ENCODE measurements around the gene SPARCL1. TPM values are rescaled to one million over a fixed set of nuclear protein-coding genes. Genes with fewer than 3 reads are reported as not detected.

Gene SPARCL1
- total RNA-seq, 1 donor from 2014 or later, result not detected

DNA sequence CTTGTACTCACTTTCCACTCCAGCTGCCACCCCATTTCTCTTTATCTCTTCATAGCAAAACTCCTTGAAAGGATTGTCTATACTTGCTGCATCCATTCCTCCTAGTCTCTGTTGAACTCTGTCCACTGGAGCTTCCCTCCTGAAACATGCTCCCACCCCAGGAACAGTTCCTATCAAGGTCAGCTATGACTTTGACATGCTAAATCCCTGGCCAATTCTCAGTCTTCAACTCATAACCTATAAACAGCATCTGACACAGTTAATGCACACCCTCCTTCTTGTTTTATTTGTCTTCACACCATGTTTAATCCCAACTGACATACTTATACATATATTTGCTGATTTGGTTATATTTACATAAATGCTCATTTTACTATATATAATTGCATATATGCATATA lies 47.8 kb downstream of the SPARCL1 start:
- no peak for DNase-seq (ENCODE audit: low read depth)
- no peak overlapping the region for H3K4me3 ChIP-seq (ENCODE audit: low read depth, low read length)
- TF ChIP-seq, protein P1, sequence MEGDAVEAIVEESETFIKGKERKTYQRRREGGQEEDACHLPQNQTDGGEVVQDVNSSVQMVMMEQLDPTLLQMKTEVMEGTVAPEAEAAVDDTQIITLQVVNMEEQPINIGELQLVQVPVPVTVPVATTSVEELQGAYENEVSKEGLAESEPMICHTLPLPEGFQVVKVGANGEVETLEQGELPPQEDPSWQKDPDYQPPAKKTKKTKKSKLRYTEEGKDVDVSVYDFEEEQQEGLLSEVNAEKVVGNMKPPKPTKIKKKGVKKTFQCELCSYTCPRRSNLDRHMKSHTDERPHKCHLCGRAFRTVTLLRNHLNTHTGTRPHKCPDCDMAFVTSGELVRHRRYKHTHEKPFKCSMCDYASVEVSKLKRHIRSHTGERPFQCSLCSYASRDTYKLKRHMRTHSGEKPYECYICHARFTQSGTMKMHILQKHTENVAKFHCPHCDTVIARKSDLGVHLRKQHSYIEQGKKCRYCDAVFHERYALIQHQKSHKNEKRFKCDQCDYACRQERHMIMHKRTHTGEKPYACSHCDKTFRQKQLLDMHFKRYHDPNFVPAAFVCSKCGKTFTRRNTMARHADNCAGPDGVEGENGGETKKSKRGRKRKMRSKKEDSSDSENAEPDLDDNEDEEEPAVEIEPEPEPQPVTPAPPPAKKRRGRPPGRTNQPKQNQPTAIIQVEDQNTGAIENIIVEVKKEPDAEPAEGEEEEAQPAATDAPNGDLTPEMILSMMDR (conservative IDR thresholded peaks at IDR 0.05; ENCODE audit: low read depth, low read length), result no peak

DNA sequence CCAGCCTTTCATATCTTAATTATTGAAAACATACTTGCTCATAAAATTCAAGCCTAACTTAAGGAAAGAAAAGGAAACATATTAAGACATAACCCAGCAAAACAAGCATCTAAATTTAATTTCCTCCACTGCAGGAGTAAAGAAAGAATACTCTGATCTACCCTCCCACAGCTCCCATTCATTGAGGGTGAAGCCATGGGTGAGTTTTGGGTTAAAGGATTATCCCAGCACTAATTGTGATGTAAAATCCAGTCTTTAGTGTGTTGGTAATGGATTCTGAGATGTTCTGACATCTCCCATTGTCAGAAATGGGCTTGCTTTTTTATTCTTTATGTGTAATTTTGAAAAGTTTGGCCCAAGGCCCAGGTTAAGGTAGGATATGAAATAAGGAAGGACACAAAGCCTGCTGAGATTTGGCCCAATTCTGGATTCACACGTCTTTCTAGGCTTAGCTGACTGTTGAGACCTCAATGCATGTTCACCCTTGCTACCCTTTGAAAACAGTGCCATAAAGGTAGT lies 50.4 kb downstream of the SPARCL1 start:
- TF ChIP-seq, protein P1 (conservative IDR thresholded peaks at IDR 0.05; ENCODE audit: low read depth, low read length), result no peak
- DNase-seq (ENCODE audit: low read depth), result no peak
- H3K4me3 ChIP-seq (ENCODE audit: low read depth, low read length), result no peak overlapping the region

DNA sequence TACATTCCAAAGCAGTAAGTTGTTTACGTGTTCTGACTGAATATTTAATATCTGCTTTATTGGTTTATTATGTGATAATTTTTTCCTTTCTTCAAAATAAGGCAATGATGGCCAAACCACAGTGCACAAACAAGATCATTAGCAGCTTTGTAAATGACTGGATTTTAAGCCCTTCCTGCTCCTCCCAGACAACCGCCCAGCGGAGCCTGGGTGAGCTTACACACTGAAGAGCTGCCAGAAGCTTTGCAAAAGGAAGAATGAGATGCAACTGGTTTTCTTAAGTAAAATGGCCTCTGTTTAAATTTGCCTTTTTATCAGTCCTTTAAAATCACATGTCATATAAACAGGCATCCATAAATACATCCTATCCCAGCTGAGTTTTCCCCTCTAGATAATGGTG lies 52.2 kb downstream of the SPARCL1 start:
- TF ChIP-seq, protein P1 (conservative IDR thresholded peaks at IDR 0.05; ENCODE audit: low read depth, low read length), result no peak
- no peak overlapping the region for H3K4me3 ChIP-seq (ENCODE audit: low read depth, low read length)
- no peak for DNase-seq (ENCODE audit: low read depth)

DNA sequence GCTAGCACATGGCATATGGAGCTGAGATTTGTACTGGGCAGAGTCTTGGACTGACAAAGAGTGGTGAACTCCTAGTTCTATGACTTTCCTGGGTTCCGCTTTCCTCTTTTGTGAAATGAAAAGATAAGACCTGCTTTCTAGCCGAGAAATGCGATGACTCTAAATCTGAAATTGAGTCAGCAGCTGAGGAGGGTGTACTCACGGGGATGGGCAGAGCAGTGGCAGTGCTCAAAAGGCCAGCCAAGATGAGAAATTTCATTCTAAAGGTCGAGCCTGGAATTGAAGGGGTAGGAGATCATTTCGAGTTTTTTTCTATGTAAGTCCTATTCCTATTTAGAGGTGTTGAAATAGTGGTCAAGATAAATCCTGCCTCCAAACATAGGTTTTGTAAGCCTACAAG lies 59.8 kb downstream of the SPARCL1 start:
- TF ChIP-seq, protein P1 (conservative IDR thresholded peaks at IDR 0.05; ENCODE audit: low read depth, low read length), result no peak
- no peak overlapping the region for H3K4me3 ChIP-seq (ENCODE audit: low read depth, low read length)
- no peak for DNase-seq (ENCODE audit: low read depth)

DNA sequence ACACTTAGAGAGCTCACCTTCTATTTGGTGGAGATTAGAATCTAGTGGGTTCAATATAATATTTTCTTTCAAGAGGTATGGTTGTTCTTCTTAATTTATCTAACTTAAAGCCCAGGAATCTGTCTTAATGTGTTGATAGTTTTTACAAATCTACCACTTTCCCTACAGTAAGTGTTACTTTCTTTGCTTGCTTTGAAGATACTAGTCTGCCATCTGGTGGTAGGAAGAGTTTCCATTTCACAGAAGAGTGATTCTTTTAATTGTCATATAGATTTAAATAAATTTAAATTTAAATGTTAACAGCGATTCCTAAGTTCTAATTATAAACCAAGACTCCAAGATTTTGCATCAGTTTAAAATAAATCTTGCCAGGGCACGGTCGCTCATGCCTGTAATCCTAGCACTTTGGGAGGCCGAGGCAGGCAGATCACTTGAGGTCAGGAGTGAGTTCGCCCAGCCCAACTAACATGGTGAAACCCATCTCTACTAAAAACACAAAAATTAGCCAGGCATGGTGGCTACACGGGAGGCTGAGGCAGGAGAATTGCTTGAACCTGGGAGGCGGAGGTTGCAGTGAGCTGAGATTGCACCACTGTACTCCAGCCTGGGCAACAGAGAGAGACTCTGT lies 63.3 kb downstream of the SPARCL1 start:
- TF ChIP-seq, protein P1 (conservative IDR thresholded peaks at IDR 0.05; ENCODE audit: low read depth, low read length), result peak; percentile 69
- DNase-seq (ENCODE audit: low read depth), result peak; percentile 13
- H3K4me3 ChIP-seq (ENCODE audit: low read depth, low read length), result no peak overlapping the region

DNA sequence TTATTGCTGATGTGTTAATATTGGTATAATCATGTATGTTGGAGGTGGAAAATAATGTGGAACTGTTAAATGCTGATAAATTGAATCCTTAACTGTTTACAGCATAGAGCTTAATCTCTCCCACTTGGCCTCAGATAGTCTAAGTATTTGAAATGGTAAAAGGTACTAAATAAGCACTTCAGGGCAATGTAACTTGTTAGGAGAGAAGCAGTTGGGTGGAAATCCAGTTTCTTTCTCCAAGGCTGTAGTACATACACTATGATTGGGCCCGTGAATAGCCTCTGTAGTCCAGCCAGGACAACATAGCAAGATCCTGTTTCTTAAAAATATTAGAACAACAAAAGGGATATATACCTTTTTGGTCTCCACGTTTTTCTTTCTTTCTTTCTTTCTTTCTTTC lies 67.1 kb downstream of the SPARCL1 start:
- no peak for DNase-seq (ENCODE audit: low read depth)
- TF ChIP-seq, protein P1 (conservative IDR thresholded peaks at IDR 0.05; ENCODE audit: low read depth, low read length), result no peak
- H3K4me3 ChIP-seq (ENCODE audit: low read depth, low read length), result no peak overlapping the region

DNA sequence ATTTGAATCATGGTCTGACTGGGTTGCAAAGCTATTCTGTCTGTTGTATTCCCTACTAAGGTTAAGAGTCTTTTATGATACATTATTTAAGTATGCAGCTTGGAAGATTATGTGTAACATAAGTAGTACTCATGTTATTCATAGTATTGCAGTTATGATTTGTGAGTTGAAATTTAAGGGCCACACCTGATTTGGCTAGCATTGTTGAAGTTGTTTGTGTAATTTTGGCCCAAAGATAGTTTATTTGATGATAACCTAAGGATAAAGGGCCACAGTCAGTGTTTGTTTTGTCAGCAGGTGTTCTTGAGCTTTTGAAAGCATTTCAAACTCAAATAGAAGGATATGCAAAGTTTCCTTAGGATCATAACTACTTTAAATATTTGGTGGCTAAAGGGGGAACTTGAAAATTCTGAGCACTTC lies 67.9 kb downstream of the SPARCL1 start:
- TF ChIP-seq, protein P1 (conservative IDR thresholded peaks at IDR 0.05; ENCODE audit: low read depth, low read length), result no peak
- H3K4me3 ChIP-seq (ENCODE audit: low read depth, low read length), result no peak overlapping the region
- DNase-seq (ENCODE audit: low read depth), result no peak
